A549 (cell line): ENCODE measurements around the gene PPP1R1C. TPM values are rescaled to one million over a fixed set of nuclear protein-coding genes. Genes with fewer than 3 reads are reported as not detected.

Source experiments
- ATAC-seq, 2 experiments: fragments of 200-7000 bp in 1 of 2; fragments of >200 bp in 1 of 2; cut with Nextera tagmentation in 1 of 2; cut with Tn5 transposase in 1 of 2; 3 replicates each; pipeline versions ENCODE4 v1.8.0 to v1.9.1; 2018 to 2020; ENCODE audit warnings: mild to moderate bottlenecking in 1 of 2, moderate library complexity in 1 of 2
- CTCF ChIA-PET: fragments of 300-600 bp; sonication (Branson Sonifier 250); formaldehyde crosslinking; extraction: SDS; loops from one replicate; lab custom pipeline; 2021; ENCODE audit warnings: antibody characterized with exemption, inconsistent platforms; lab: Yijun Ruan, JAX
- POLR2A ChIA-PET: fragments of 350-600 bp; formaldehyde crosslinking; extraction: SDS; loops from one replicate; lab custom pipeline; 2021; ENCODE audit warnings: antibody characterized with exemption, inconsistent platforms; lab: Yijun Ruan, JAX
- DNase-seq, 2 experiments: peaks; one replicate each; pipeline versions ENCODE4 v3.0.0 to v3.0.0-alpha.2; 2011 to 2016; ENCODE audit warnings: low read depth in 1 of 2, low spot score in 1 of 2
- FAIRE-seq: peaks from 2 replicates; lab custom pipeline; 2011; peaks lifted over from hg19 to GRCh38; lab: Jason Lieb, UNC
- H3K27ac ChIP-seq, 2 experiments: fragments of >200 bp; sonication (Bioruptor Twin); formaldehyde crosslinking; 3 replicates each; pipeline ENCODE4 v1.5.1; 2016 to 2017
- H3K4me1 ChIP-seq: fragments of >200 bp; sonication (Bioruptor Twin); formaldehyde crosslinking; 3 replicates; pipeline ENCODE4 v1.6.1; 2016
- H3K4me2 ChIP-seq: fragments of >200 bp; sonication (Bioruptor Twin); formaldehyde crosslinking; 3 replicates; pipeline ENCODE4 v1.6.1; 2016
- H3K4me3 ChIP-seq: fragments of >200 bp; sonication (Bioruptor Twin); formaldehyde crosslinking; 3 replicates; pipeline ENCODE4 v1.5.1; 2016
- H3K9me3 ChIP-seq: fragments of >200 bp; sonication (Bioruptor Twin); formaldehyde crosslinking; 3 replicates; pipeline ENCODE4 v1.6.1; 2016
- BCL3 ChIP-seq: fragments of >200 bp; sonication (Bioruptor Twin); formaldehyde crosslinking; IDR thresholded peaks from 3 replicates; pipeline ENCODE4 v1.6.1; 2016
- CBX8 ChIP-seq: fragments of 200-600 bp; sonication (generic); IDR thresholded peaks from 2 replicates; pipeline ENCODE4 v1.6.1; 2016
- CEBPB ChIP-seq, 2 experiments: fragments of >200 bp in 1 of 2; sonication (Bioruptor Twin) in 1 of 2; formaldehyde crosslinking in 1 of 2; IDR thresholded peaks; 2 replicates each; pipeline ENCODE4 v1.6.1; 2012 to 2016
- CHD2 ChIP-seq: fragments of 150-350 bp; IDR thresholded peaks from 2 replicates; pipeline ENCODE4 v1.6.1; 2014; ENCODE audit warnings: low read length; ENCODE audit not compliant: partially characterized antibody
- CHD4 ChIP-seq: fragments of 200-600 bp; sonication (generic); IDR thresholded peaks from 2 replicates; pipeline ENCODE4 v1.6.1; 2016; ENCODE audit warnings: antibody characterized with exemption, mild to moderate bottlenecking, borderline replicate concordance
- CTCF ChIP-seq: fragments of >200 bp; sonication (Bioruptor Twin); formaldehyde crosslinking; IDR thresholded peaks from 3 replicates; pipeline ENCODE4 v1.5.1; 2016
- EHF ChIP-seq: fragments of 250-450 bp; sonication (Bioruptor Pico); IDR thresholded peaks from 2 replicates; pipeline ENCODE4 v1.5.0; 2020; ENCODE audit warnings: mild to moderate bottlenecking
- EHMT2 ChIP-seq: fragments of 200-600 bp; sonication (generic); IDR thresholded peaks from 2 replicates; pipeline ENCODE4 v1.6.1; 2016; ENCODE audit warnings: antibody characterized with exemption, low read depth, mild to moderate bottlenecking, moderate library complexity
- ELK1 ChIP-seq: fragments of 150-350 bp; IDR thresholded peaks from 2 replicates; pipeline ENCODE4 v1.6.1; 2014; ENCODE audit warnings: low read depth, mild to moderate bottlenecking, low read length
- EP300 ChIP-seq, 2 experiments: fragments of >200 bp; sonication (Bioruptor Twin); formaldehyde crosslinking; IDR thresholded peaks; 2 replicates in 1 of 2; 3 replicates in 1 of 2; pipeline ENCODE4 v1.6.1; 2016 to 2017
- ESRRA ChIP-seq: fragments of 150-350 bp; IDR thresholded peaks from 2 replicates; pipeline ENCODE4 v1.6.1; 2014; ENCODE audit warnings: mild to moderate bottlenecking, low read length, borderline replicate concordance
- HDAC2 ChIP-seq: fragments of 200-600 bp; sonication (generic); IDR thresholded peaks from 2 replicates; pipeline ENCODE4 v1.6.1; 2016
- HEYL ChIP-seq: fragments of 250-450 bp; sonication (Bioruptor Pico); IDR thresholded peaks from 2 replicates; pipeline ENCODE4 v1.8.0; 2021; ENCODE audit warnings: mild to moderate bottlenecking, moderate library complexity
- HOXB13 ChIP-seq: fragments of 250-450 bp; sonication (Bioruptor Pico); IDR thresholded peaks from 2 replicates; pipeline ENCODE4 v1.5.0; 2020; ENCODE audit warnings: low read depth, mild to moderate bottlenecking, moderate library complexity
- KDM1A ChIP-seq: fragments of 200-600 bp; sonication (generic); IDR thresholded peaks from 2 replicates; pipeline ENCODE4 v1.6.1; 2016; ENCODE audit warnings: low read depth, mild to moderate bottlenecking
- MAZ ChIP-seq: fragments of 150-350 bp; IDR thresholded peaks from 2 replicates; pipeline ENCODE4 v1.6.1; 2014; ENCODE audit warnings: antibody characterized with exemption, low read depth, low read length, borderline replicate concordance
- MYC ChIP-seq: IDR thresholded peaks from 2 replicates; pipeline ENCODE4 v1.6.1; 2012; ENCODE audit warnings: mild to moderate bottlenecking, inconsistent platforms, low read length, improper control_type of control experiment, borderline replicate concordance
- NPAS2 ChIP-seq: fragments of 250-450 bp; sonication (Bioruptor Pico); IDR thresholded peaks from 2 replicates; pipeline ENCODE4 v1.8.0; 2022; ENCODE audit warnings: mild to moderate bottlenecking, moderate library complexity, borderline replicate concordance
- POLR2AphosphoS2 ChIP-seq: conservative IDR thresholded peaks from 2 replicates; pipeline ENCODE4 v1.6.1; 2012; ENCODE audit warnings: low read length, improper control_type of control experiment, inconsistent platforms
- RARB ChIP-seq: fragments of 250-450 bp; sonication (Bioruptor Pico); IDR thresholded peaks from 2 replicates; pipeline ENCODE4 v1.8.0; 2021; ENCODE audit warnings: mild to moderate bottlenecking, moderate library complexity
- RCOR1 ChIP-seq: fragments of 150-350 bp; IDR thresholded peaks from 2 replicates; pipeline ENCODE4 v1.6.1; 2014; ENCODE audit warnings: antibody characterized with exemption, low read length, low read depth
- RFX5 ChIP-seq: fragments of 450-650 bp; IDR thresholded peaks from 2 replicates; pipeline ENCODE4 v1.7.1; 2014; ENCODE audit warnings: antibody characterized with exemption, mild to moderate bottlenecking, moderate library complexity
- ZSCAN20 ChIP-seq: fragments of 250-450 bp; sonication (Bioruptor Pico); IDR thresholded peaks from 2 replicates; pipeline ENCODE4 v1.8.0; 2022; ENCODE audit warnings: mild to moderate bottlenecking, moderate library complexity
- WGBS: methylation state at CpG from one replicate; pipeline ENCODE4 v1.1.6; 2017; ENCODE audit errors: missing lambda C conversion rate; 5-methylcytosine and 5-hydroxymethylcytosine counted together
- polyA plus RNA-seq, 4 experiments: library from polyadenylated mRNA; depleted of rRNA in 3 of 4; stranded (reverse); fragments of >200 nt; fragmentation: RNase III in 1 of 4; extraction: RNeasy Plus Mini Kit Qiagen cat#74134 plus additional on column Dnase treatment in 1 of 4; gene quantifications; 2 replicates in 3 of 4; 3 replicates in 1 of 4; pipeline ENCODE4 v1.2.3, GENCODE V29; 2011 to 2017
- TF ChIP-seq, protein P1 (sequence below): IDR thresholded peaks from 2 replicates; pipeline ENCODE4 v1.6.1; 2012

The PPP1R1C gene
- polyA plus RNA-seq, 2 of the 4 experiments (the other 2 are of a cell fraction), result 0.81 to 2.7 TPM

DNA sequence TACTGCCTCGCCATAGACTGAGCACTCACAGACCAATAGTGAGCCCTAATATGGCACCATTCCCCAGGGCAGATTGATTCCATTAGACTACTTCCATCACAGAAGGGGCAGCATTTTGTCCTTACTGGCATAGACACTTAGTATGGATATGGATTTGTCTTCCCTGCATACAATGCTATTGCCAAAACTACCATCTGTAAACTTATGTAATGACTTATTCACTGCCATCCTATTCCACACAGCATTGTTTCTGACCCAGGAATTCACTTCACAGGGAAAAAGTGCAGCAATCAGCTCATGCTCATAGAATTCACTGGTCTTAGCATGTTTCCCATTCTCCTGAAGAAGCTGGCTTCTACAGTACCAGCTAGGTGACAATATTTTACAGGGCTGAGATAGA, 179.0 kb downstream of the PPP1R1C start:
- FAIRE-seq, result no peak
- H3K9me3 ChIP-seq, result no peaks in the 10 kb centered on the region
- 21% methylated on average over 1 of the region's 1 CpG for WGBS
- no peak overlapping the region for H3K4me3 ChIP-seq
- ATAC-seq, result no peak
- ChIA-PET CTCF (no interaction called here), POLR2A (no interaction called here)
- TF ChIP-seq BCL3 (no peak), EHF (no peak), CTCF (no peak), CBX8 (no peak), HDAC2 (no peak), EP300 (IDR thresholded peaks at IDR 0.05) (no peak), NPAS2 (CRISPR knock-in tag) (no peak), CEBPB (IDR thresholded peaks at IDR 0.05) (no peak), HEYL (CRISPR knock-in tag) (no peak), KDM1A (no peak), CHD4 (no peak), POLR2AphosphoS2 (no peak)
- H3K27ac ChIP-seq, result no peak overlapping the region
- H3K4me1 ChIP-seq, result no peaks in the 10 kb centered on the region
- no peak for DNase-seq
- H3K4me2 ChIP-seq, result no peak overlapping the region

GRCh38 chr2:182165202-182165601, 179.5 kb downstream of the PPP1R1C start:
- FAIRE-seq (no peak), ATAC-seq (no peak)

DNA sequence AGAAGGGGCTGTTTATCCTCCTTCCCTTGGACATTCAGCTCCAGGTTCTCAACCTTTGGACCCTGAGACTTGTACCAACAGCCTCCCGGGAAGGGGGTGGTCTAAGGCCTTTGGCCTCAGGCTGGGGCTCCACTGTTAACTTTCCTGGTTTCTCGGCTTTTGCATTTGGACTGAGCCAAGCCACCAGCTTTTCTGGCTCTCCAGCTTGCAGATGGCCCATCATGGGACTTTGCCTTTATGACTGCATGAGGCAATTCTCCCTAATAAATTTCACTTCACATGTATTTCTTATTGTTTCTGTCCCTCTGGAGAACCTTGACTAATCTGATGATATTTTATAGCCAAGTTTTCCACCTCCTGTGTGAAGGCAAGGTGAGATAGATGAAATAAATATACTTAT, 180.8 kb downstream of the PPP1R1C start:
- Histone ChIP-seq H3K4me2 (no peak overlapping the region), H3K4me1 (no peaks in the 10 kb centered on the region), H3K27ac (no peak overlapping the region), H3K4me3 (no peak overlapping the region), H3K9me3 (no peaks in the 10 kb centered on the region)
- POLR2A ChIA-PET, result no interaction called here
- FAIRE-seq (no peak), ATAC-seq (no peak), DNase-seq (no peak)
- WGBS, result 25% methylated on average over 2 of the region's 2 CpGs
- CTCF ChIA-PET, result interaction anchor here (0.6 to 1.6 kb wide), 2 partner anchors 13 to 20 kb away, joined by 3 read pairs; no protein-coding TSS in a partner anchor
- TF ChIP-seq ELK1 (no peak), RCOR1 (no peak), CHD2 (no peak), EHMT2 (no peak), POLR2AphosphoS2 (no peak), MAZ (no peak), RFX5 (no peak), RARB (CRISPR knock-in tag) (no peak), ZSCAN20 (no peak), NPAS2 (CRISPR knock-in tag) (no peak), ESRRA (no peak), MYC (no peak), HOXB13 (CRISPR knock-in tag) (no peak), CEBPB (IDR thresholded peaks at IDR 0.05) (no peak), HDAC2 (no peak), CHD4 (no peak), KDM1A (no peak)
- TF ChIP-seq, protein P1, sequence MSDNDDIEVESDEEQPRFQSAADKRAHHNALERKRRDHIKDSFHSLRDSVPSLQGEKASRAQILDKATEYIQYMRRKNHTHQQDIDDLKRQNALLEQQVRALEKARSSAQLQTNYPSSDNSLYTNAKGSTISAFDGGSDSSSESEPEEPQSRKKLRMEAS, result no peak

More at GRCh38 chr2:182165202-182165601, 179.5 kb downstream of the PPP1R1C start:
- no peak for DNase-seq
- ChIA-PET CTCF (no interaction called here), POLR2A (no interaction called here)
- Histone ChIP-seq H3K4me2 (no peak overlapping the region), H3K4me3 (no peak overlapping the region), H3K4me1 (no peaks in the 10 kb centered on the region), H3K9me3 (no peaks in the 10 kb centered on the region), H3K27ac (no peak overlapping the region)
- 32% methylated on average over 2 of the region's 2 CpGs for WGBS
- TF ChIP-seq ZSCAN20, result no peak
